ENCODE data around the gene ELK1.

The ELK1 gene

GRCh38 chrX:47643926-47644325 is 6.4 kb downstream of the ELK1 start:
- TF ChIP-seq ZFX (IDR thresholded peaks at IDR 0.05) (no peak), CTCF (conservative IDR thresholded peaks at IDR 0.05) (0 out of 2 replicates have a peak, but pooled peaks have one; percentile 3)

GRCh38 chrX:47638816-47639215 is 11.5 kb downstream of the ELK1 start:
- TF ChIP-seq CTCF (conservative IDR thresholded peaks at IDR 0.05) (no peak), ZFX (IDR thresholded peaks at IDR 0.05) (no peak)
- H3K27ac ChIP-seq: no peak overlapping the region

More at GRCh38 chrX:47643926-47644325, 6.4 kb downstream of the ELK1 start:
- H3K27ac ChIP-seq: no peak overlapping the region

- no peak overlapping the region for H3K27ac ChIP-seq
- TF ChIP-seq CTCF (conservative IDR thresholded peaks at IDR 0.05) (no peak), ZFX (IDR thresholded peaks at IDR 0.05) (no peak)
These were observed 12.7 kb downstream of the ELK1 start for GRCh38 chrX:47637546-47638195.

GRCh38 chrX:47634871-47635575 is 15.3 kb downstream of the ELK1 start:
- no peak overlapping the region for H3K27ac ChIP-seq
- no peak for TF ChIP-seq ZFX (IDR thresholded peaks at IDR 0.05)
- no peak for TF ChIP-seq CTCF (conservative IDR thresholded peaks at IDR 0.05)

GRCh38 chrX:47633689-47634590 is 16.4 kb downstream of the ELK1 start:
- no peak for TF ChIP-seq CTCF (conservative IDR thresholded peaks at IDR 0.05)
- TF ChIP-seq ZFX (IDR thresholded peaks at IDR 0.05): no peak
- H3K27ac ChIP-seq: no peak overlapping the region

DNA sequence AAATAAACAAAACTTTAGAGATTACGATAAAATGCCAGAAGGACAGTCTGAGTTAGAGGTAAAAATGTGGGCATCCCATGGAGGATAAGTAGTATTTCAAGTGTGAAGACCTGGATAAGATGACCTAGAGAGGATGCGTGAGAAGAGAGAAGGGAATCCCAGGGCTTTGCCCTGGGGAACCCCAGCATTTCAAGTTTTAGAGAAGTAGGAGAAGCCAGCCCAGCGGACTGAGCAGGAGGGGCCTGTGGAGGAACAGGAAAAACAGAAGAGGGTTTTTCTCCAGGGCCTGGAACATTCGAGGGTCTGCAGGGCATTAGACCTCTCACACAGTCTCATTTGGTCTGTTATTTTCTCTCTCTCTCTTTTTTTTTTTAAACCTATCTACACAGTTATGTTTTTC is 17.7 kb downstream of the ELK1 start:
- no peak for TF ChIP-seq ZFX (IDR thresholded peaks at IDR 0.05)
- no peak for TF ChIP-seq CTCF (conservative IDR thresholded peaks at IDR 0.05)
- no peak overlapping the region for H3K27ac ChIP-seq
